GM12864 (cell line): ENCODE data around the gene ZNF804B.

Source experiments
- DNase-seq: peaks from one replicate; pipeline ENCODE4 v3.0.0-alpha.2; 2011; ENCODE audit warnings: low read depth
- H3K4me3 ChIP-seq: 2 replicates; pipeline ENCODE4 v1.5.1; 2011; ENCODE audit warnings: mild to moderate bottlenecking, low read depth, low read length, control low read depth
- TF ChIP-seq, protein P1 (sequence below): IDR thresholded peaks from 2 replicates; pipeline ENCODE4 v1.5.1; 2011; ENCODE audit warnings: low read depth, mild to moderate bottlenecking, moderate library complexity, low read length, control low read depth, inconsistent platforms; ENCODE audit errors: missing control alignments

The ZNF804B gene

DNA sequence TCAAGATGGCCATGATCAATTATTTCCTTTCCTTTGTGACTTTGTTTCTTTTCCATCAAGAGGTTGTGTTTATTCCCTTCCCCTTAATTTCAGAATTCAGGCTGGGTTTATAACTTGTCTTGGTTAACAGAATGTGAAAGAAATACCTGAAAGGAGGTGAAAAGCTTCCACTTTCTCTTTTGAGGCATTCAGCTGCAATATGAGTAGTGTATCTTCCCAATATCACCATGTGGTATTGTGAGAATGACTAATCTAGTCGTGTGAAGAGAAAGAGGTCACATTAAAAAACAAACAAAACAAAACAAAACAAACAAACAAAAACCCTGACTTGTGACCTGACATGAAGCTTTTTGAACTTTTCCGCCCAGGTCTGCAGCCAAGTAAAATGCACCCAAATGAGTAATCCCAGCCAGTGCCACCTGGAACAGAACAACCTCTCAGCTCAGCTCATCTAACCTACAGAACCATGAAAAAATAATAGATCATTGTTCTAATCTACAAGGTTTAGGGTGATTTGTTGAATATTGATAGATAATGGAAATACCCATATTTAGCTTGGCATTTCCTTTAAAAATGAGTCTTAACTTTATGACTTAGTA lies 106.9 kb downstream of the ZNF804B start:
- DNase-seq = no peak
- no peak overlapping the region for H3K4me3 ChIP-seq
- TF ChIP-seq, protein P1, sequence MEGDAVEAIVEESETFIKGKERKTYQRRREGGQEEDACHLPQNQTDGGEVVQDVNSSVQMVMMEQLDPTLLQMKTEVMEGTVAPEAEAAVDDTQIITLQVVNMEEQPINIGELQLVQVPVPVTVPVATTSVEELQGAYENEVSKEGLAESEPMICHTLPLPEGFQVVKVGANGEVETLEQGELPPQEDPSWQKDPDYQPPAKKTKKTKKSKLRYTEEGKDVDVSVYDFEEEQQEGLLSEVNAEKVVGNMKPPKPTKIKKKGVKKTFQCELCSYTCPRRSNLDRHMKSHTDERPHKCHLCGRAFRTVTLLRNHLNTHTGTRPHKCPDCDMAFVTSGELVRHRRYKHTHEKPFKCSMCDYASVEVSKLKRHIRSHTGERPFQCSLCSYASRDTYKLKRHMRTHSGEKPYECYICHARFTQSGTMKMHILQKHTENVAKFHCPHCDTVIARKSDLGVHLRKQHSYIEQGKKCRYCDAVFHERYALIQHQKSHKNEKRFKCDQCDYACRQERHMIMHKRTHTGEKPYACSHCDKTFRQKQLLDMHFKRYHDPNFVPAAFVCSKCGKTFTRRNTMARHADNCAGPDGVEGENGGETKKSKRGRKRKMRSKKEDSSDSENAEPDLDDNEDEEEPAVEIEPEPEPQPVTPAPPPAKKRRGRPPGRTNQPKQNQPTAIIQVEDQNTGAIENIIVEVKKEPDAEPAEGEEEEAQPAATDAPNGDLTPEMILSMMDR = no peak

DNA sequence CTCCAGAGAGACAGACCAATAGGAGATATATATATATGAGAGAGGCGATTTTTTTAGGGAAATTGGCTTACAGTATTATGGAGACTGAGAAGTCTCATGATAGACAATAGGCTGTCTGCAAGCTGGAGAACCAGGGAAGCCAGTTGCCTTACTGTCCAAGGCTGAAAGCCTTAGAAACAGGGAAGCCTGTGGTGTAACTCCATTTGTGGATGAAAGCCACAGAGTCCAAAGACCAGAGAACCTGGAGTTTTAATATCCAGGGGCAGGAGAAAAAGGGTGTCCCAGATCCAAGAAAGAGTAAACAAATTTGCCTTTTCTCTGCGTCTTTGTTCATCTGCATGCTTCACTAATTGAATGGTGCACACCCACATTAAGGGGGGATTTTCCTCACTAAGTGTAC lies 107.7 kb downstream of the ZNF804B start:
- TF ChIP-seq, protein P1 = no peak
- no peak overlapping the region for H3K4me3 ChIP-seq
- no peak for DNase-seq

GRCh38 chr7:88868456-88868855 lies 109.0 kb downstream of the ZNF804B start:
- no peak overlapping the region for H3K4me3 ChIP-seq
- TF ChIP-seq, protein P1 = no peak
- DNase-seq = no peak

GRCh38 chr7:88881136-88881535 lies 121.6 kb downstream of the ZNF804B start:
- no peak overlapping the region for H3K4me3 ChIP-seq
- DNase-seq = no peak
- TF ChIP-seq, protein P1 = no peak

DNA sequence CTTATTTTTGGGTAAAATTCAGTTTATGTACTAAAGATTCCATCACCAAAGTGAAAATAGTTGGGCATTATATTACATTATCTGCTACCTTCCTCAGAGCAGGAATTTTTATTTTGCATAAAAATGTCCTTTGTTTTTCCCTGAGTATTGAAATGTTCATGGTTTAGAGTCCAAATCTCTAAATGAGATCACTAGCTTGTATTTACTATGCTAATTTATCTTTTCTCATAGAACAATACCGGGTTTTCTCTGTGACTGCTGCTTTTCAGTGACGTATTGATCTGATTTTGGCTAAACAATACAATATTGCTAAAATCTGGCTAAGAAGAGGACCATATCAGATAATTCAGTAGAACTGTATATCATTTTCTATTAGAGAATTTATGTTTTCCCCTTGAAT lies 125.6 kb downstream of the ZNF804B start:
- no peak for DNase-seq
- TF ChIP-seq, protein P1 = no peak
- H3K4me3 ChIP-seq = no peak overlapping the region

DNA sequence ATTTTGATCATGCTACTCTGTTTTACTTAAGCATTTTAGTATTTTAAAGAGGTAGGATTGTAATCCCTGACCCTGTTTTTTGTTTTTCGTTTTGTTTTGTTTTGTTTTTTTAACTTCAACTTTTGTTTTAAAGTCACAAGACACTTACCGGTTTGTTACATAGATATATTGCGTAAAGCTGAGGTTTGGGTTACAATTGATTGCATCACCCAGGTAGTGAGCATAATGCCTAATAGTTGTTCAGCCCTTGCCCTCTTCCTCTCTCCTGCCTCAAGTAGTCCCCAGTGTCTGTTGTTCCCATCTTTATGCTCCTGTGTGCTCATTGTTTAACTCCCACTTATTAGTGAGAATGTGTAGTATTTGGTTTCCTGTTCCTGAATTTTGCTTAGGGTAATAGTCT lies 129.2 kb downstream of the ZNF804B start:
- H3K4me3 ChIP-seq = no peak overlapping the region
- DNase-seq = no peak
- TF ChIP-seq, protein P1 = no peak

DNA sequence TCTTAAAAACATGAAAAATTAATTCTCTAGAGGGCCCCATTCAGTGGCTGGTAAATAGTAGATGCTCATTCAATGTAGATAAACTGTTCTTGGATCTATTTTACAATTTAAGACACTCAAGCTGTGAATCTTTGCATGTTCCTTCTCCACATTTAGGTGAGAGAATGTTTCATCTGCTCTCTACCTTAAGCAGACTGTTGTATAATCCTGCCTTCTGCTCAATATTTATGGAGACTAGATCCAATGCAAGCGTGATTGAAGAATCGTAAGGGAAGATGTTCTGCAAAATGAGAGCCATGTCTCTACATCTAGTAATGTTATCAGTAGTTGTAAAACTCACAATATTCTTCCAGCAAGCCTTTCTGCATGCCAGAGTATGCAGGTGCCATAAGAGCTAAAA lies 151.0 kb downstream of the ZNF804B start:
- TF ChIP-seq, protein P1 = no peak
- H3K4me3 ChIP-seq = no peak overlapping the region
- DNase-seq = no peak
